GM18498 (cell line): Measurements from ENCODE around the gene RASD1.

ENCODE experiments used
- ATAC-seq: cut with Tn5 transposase; IDR thresholded peaks from one replicate; pipeline ENCODE4 v1.9.1; 2021; ENCODE audit warnings: mild to moderate bottlenecking, moderate library complexity; ENCODE audit not compliant: unreplicated experiment

Gene RASD1

GRCh38 chr17:17448076-17448475 lies 48.1 kb downstream of the RASD1 start:
- no peak for ATAC-seq

GRCh38 chr17:17447264-17447663 lies 48.9 kb downstream of the RASD1 start:
- ATAC-seq = no peak

- ATAC-seq = no peak
Observed at GRCh38 chr17:17446666-17447155, 49.5 kb downstream of the RASD1 start.

- ATAC-seq = no peak
Observed at GRCh38 chr17:17445925-17446665, 50.1 kb downstream of the RASD1 start.

GRCh38 chr17:17445296-17445924 lies 50.8 kb downstream of the RASD1 start:
- ATAC-seq = no peak
